HepG2 (cell line): ENCODE results near the gene PADI4. TPM values are rescaled to one million over a fixed set of nuclear protein-coding genes. Genes with fewer than 3 reads are reported as not detected.

Experiments
- ATAC-seq: fragments of 200-7000 bp; cut with Tn5 transposase; 3 replicates; pipeline ENCODE4 v1.9.1; 2020; ENCODE audit warnings: mild to moderate bottlenecking, moderate library complexity
- BruUV-seq: library from RNA; stranded (reverse); fragments of 400-500 nt; replicated peaks from 2 replicates; lab custom pipeline; 2021; lab: Mats Ljungman, UMichigan
- CTCF ChIA-PET: fragments of 300-600 bp; formaldehyde crosslinking; extraction: SDS; loops from one replicate; lab custom pipeline; 2021; ENCODE audit warnings: low total read pairs, inconsistent platforms, low intra/inter-chr PET ratio; lab: Yijun Ruan, JAX
- POLR2A ChIA-PET: fragments of 350-600 bp; sonication (Branson Sonifier 250); formaldehyde crosslinking; loops from one replicate; lab custom pipeline; 2020; ENCODE audit warnings: antibody characterized with exemption, inconsistent platforms; lab: Yijun Ruan, JAX
- DNase-seq: peaks from one replicate; pipeline ENCODE4 v3.0.0-alpha.2; 2015; ENCODE audit warnings: low spot score
- FAIRE-seq: peaks from 3 replicates; lab custom pipeline; 2011; peaks lifted over from hg19 to GRCh38; lab: Jason Lieb, UNC
- H2AFZ ChIP-seq: one replicate; pipeline ENCODE4 v1.6.1; 2011; ENCODE audit warnings: low read length, inconsistent platforms
- H3K27ac ChIP-seq: fragments of 300-600 bp; 3 replicates; pipeline ENCODE4 v1.8.0; 2011; ENCODE audit warnings: mixed run types, mild to moderate bottlenecking, mixed read lengths, low read length, inconsistent platforms; ENCODE audit not compliant: insufficient read depth; ENCODE audit errors: extremely low read length
- H3K27me3 ChIP-seq, 2 experiments: fragments of 200-600 bp in 1 of 2; 2 replicates in 1 of 2; 3 replicates in 1 of 2; pipeline versions ENCODE4 v1.6.0 to v1.8.0; 2011; ENCODE audit warnings: low read length in 2 of 2, mild to moderate bottlenecking in 2 of 2, moderate library complexity in 2 of 2, inconsistent platforms in 1 of 2; ENCODE audit not compliant: insufficient read depth in 2 of 2, control insufficient read depth in 1 of 2
- H3K36me3 ChIP-seq, 2 experiments: fragments of 200-600 bp in 1 of 2; replicated peaks in 1 of 2; 2 replicates in 1 of 2; 3 replicates in 1 of 2; pipeline versions ENCODE4 v1.5.1 to v1.8.0; 2011; ENCODE audit warnings: low read length in 2 of 2, inconsistent platforms in 1 of 2; ENCODE audit not compliant: insufficient read depth in 2 of 2, control insufficient read depth in 1 of 2
- H3K4me1 ChIP-seq: 2 replicates; pipeline ENCODE4 v1.5.1; 2012; ENCODE audit warnings: low read length, inconsistent platforms; ENCODE audit not compliant: insufficient read depth
- H3K4me2 ChIP-seq: 2 replicates; pipeline ENCODE4 v1.6.0; 2011; ENCODE audit warnings: low read depth, low read length, inconsistent platforms
- H3K4me3 ChIP-seq, 3 experiments: fragments of 200-600 bp in 1 of 3; sonication (generic), shearing (Covaris generic) in 1 of 3; replicated peaks in 1 of 3; 2 replicates each; pipeline ENCODE4 v1.5.1; 2011 to 2016; ENCODE audit warnings: low read length in 3 of 3, inconsistent platforms in 2 of 3, low read depth in 2 of 3, mild to moderate bottlenecking in 2 of 3, control low read depth in 1 of 3, mixed read lengths in 1 of 3; ENCODE audit not compliant: insufficient read depth in 1 of 3
- H3K79me2 ChIP-seq: one replicate; pipeline ENCODE4 v1.6.1; 2011; ENCODE audit warnings: low read length, inconsistent platforms; ENCODE audit not compliant: insufficient read depth
- H3K9ac ChIP-seq: 2 replicates; pipeline ENCODE4 v1.6.0; 2011; ENCODE audit warnings: mild to moderate bottlenecking, low read depth, low read length, inconsistent platforms; ENCODE audit not compliant: insufficient read depth
- H3K9me3 ChIP-seq: 2 replicates; pipeline ENCODE4 v1.5.1; 2012; ENCODE audit warnings: mild to moderate bottlenecking, low read length
- H4K20me1 ChIP-seq: 2 replicates; pipeline ENCODE4 v1.6.0; 2011; ENCODE audit warnings: inconsistent platforms, mild to moderate bottlenecking, low read length, moderate library complexity; ENCODE audit not compliant: insufficient read depth
- AFF4 ChIP-seq: sonication (generic); formaldehyde crosslinking; IDR thresholded peaks from 2 replicates; pipeline ENCODE4 v1.4.0; 2020; ENCODE audit warnings: missing genetic modification reagents
- CBX5 ChIP-seq: sonication (generic); formaldehyde crosslinking; IDR thresholded peaks from 2 replicates; pipeline ENCODE4 v1.4.0; 2020; ENCODE audit warnings: missing genetic modification reagents, borderline replicate concordance
- HBP1 ChIP-seq: IDR thresholded peaks from 2 replicates; pipeline ENCODE4 v1.6.1; 2016; ENCODE audit warnings: low read depth, control low read depth
- HIVEP1 ChIP-seq: sonication (generic); formaldehyde crosslinking; IDR thresholded peaks from 2 replicates; pipeline ENCODE4 v1.4.0; 2020; ENCODE audit warnings: mild to moderate bottlenecking, missing genetic modification reagents
- IKZF5 ChIP-seq: IDR thresholded peaks from 2 replicates; pipeline ENCODE4 v1.6.1; 2018; ENCODE audit warnings: missing genetic modification reagents, mild to moderate bottlenecking, missing compliant biosample characterization
- IRX3 ChIP-seq: sonication (generic); formaldehyde crosslinking; IDR thresholded peaks from 2 replicates; pipeline ENCODE4 v1.8.1; 2023; ENCODE audit warnings: mild to moderate bottlenecking, low read depth, missing genetic modification reagents, borderline replicate concordance
- KDM3A ChIP-seq: IDR thresholded peaks from 2 replicates; pipeline ENCODE4 v1.6.1; 2018; ENCODE audit warnings: low read depth, missing compliant biosample characterization
- NR2F6 ChIP-seq, 2 experiments: IDR thresholded peaks; 2 replicates each; pipeline ENCODE4 v1.6.1; 2016; ENCODE audit warnings: antibody characterized with exemption in 1 of 2, mild to moderate bottlenecking in 1 of 2
- SIN3B ChIP-seq: fragments of 150-350 bp; IDR thresholded peaks from 2 replicates; pipeline ENCODE4 v1.6.1; 2014; ENCODE audit warnings: low read length
- TAF1 ChIP-seq: sonication (generic); formaldehyde crosslinking; IDR thresholded peaks from 2 replicates; pipeline ENCODE4 v1.4.0; 2020; ENCODE audit warnings: missing genetic modification reagents
- TAF15 ChIP-seq: fragments of 200-400 bp; formaldehyde crosslinking; IDR thresholded peaks from one replicate; pipeline ENCODE4 v1.6.1; 2018; ENCODE audit warnings: mild to moderate bottlenecking, low read depth, low read length; ENCODE audit not compliant: poor library complexity, severe bottlenecking
- TGIF2 ChIP-seq: IDR thresholded peaks from 2 replicates; pipeline ENCODE4 v1.6.1; 2016; ENCODE audit warnings: control low read depth, missing compliant biosample characterization
- ZMAT3 ChIP-seq: sonication (generic); formaldehyde crosslinking; conservative IDR thresholded peaks from 2 replicates; pipeline ENCODE4 v1.7.0; 2021; ENCODE audit warnings: missing genetic modification reagents
- ZNF530 ChIP-seq: sonication (generic); formaldehyde crosslinking; IDR thresholded peaks from 2 replicates; pipeline ENCODE4 v1.5.0; 2020; ENCODE audit warnings: low read depth, mild to moderate bottlenecking, missing genetic modification reagents
- ZNF556 ChIP-seq: sonication (generic); formaldehyde crosslinking; IDR thresholded peaks from 2 replicates; pipeline ENCODE4 v1.4.0; 2020; ENCODE audit warnings: mild to moderate bottlenecking, missing genetic modification reagents, borderline replicate concordance
- ZNF580 ChIP-seq: IDR thresholded peaks from 2 replicates; pipeline ENCODE4 v1.6.1; 2016; ENCODE audit warnings: low read depth, borderline replicate concordance
- WGBS: methylation state at CpG from one replicate; pipeline ENCODE4 v1.1.6; 2017; ENCODE audit warnings: low lambda C conversion rate; 5-methylcytosine and 5-hydroxymethylcytosine counted together
- in situ Hi-C: cut with HindIII; loops from 2 replicates; pipeline ENCODE4 v1.10.0; 2017; ENCODE audit warnings: low pct_unique_long_range_greater_than_20kb; ENCODE audit not compliant: extremely low pct_ligation_motif_present
- intact Hi-C: fragments of 100-400 bp; cut with micrococcal nuclease; formaldehyde crosslinking; loops from one replicate; pipeline ENCODE4 v1.10.0; 2022; ENCODE audit not compliant: unreplicated experiment
- polyA plus RNA-seq, 8 experiments: library from polyadenylated mRNA; depleted of rRNA in 3 of 8; stranded (reverse) in 7 of 8; unstranded in 1 of 8; fragments of >200 nt; fragmentation: Illumina TruSeq in 4 of 8; extraction: Trizol in 4 of 8; gene quantifications; 2 replicates each; pipeline versions ENCODE4 v1.2.1 to v1.2.3, GENCODE V29; 2011 to 2016; ENCODE audit warnings: low read depth in 4 of 8, missing spikeins in 1 of 8, mixed read lengths in 1 of 8; ENCODE audit not compliant: insufficient read depth in 1 of 8
- total RNA-seq, 5 experiments: library from RNA; depleted of rRNA; stranded (reverse); fragments of >200 nt; fragmentation: Illumina TruSeq; extraction: Trizol; gene quantifications; 2 replicates each; pipeline ENCODE4 v1.2.3, GENCODE V29; 2016; ENCODE audit warnings: low read depth in 1 of 5

PADI4 gene
- total and polyA plus RNA-seq, 2 of the 13 experiments (the other 11 are each of a cell fraction or from before 2014, with no cell fraction given), result 0.04 TPM

- peaks cover 4 to 23% of the 10 kb centered on the region in 2 experiments; a peak in 2 of 5 replicates for H3K27me3 ChIP-seq
- ATAC-seq, result no peak
- BruUV-seq, result no TSS peak
- H2AFZ ChIP-seq, result no peak overlapping the region
- POLR2A ChIA-PET, result no interaction called here
- H3K4me3 ChIP-seq, result no peak overlapping the region
- no peaks in the 10 kb centered on the region for H3K79me2 ChIP-seq
- FAIRE-seq, result no peak
- H3K36me3 ChIP-seq, result no peaks in the 10 kb centered on the region
- 18% methylated on average over 4 of the region's 8 CpGs for WGBS
- H3K27ac ChIP-seq, result no peak overlapping the region
- intact Hi-C loops (no loop called here), in situ Hi-C loops (no loop called here)
- no peak for DNase-seq
- H3K4me1 ChIP-seq, result no peaks in the 10 kb centered on the region
- H3K9ac ChIP-seq, result no peak overlapping the region
- H4K20me1 ChIP-seq, result no peaks in the 10 kb centered on the region
- CTCF ChIA-PET, result no interaction called here
- H3K4me2 ChIP-seq, result no peak overlapping the region
- no peaks in the 10 kb centered on the region for H3K9me3 ChIP-seq
- no peak for TF ChIP-seq TAF1 (CRISPR knock-in tag)
- no peak for TF ChIP-seq NR2F6 (IDR thresholded peaks at IDR 0.05)
- no peak for TF ChIP-seq NR2F6 (CRISPR knock-in tag; IDR thresholded peaks at IDR 0.05)
- no peak for TF ChIP-seq KDM3A (CRISPR knock-in tag)
- no peak for TF ChIP-seq SIN3B
- TF ChIP-seq IRX3 (CRISPR knock-in tag), result no peak
- TF ChIP-seq TAF15, result no peak
- no peak for TF ChIP-seq IKZF5
- TF ChIP-seq HIVEP1, result no peak
- TF ChIP-seq AFF4, result no peak
- TF ChIP-seq ZNF530 (CRISPR knock-in tag), result no peak
- no peak for TF ChIP-seq HBP1 (CRISPR knock-in tag)
- no peak for TF ChIP-seq ZMAT3
- no peak for TF ChIP-seq TGIF2 (CRISPR knock-in tag)
- no peak for TF ChIP-seq CBX5 (CRISPR knock-in tag)
- TF ChIP-seq ZNF580 (CRISPR knock-in tag), result no peak
- no peak for TF ChIP-seq ZNF556 (CRISPR knock-in tag)
These were observed 26.2 kb upstream of the PADI4 start for GRCh38 chr1:17281775-17282181.
